Lung (tissue), 12 donors: ENCODE data around the gene INF2. TPM values are rescaled to one million over a fixed set of nuclear protein-coding genes. Genes with fewer than 3 reads are reported as not detected.
A peak's percentile ranks its signal among the peaks of the same experiment; 100 is the strongest.

Source experiments
- ATAC-seq: fragments of 200-7000 bp; cut with Tn5 transposase; one replicate; pipeline ENCODE4 v1.9.1; 2020; ENCODE audit warnings: moderate number of reproducible peaks; ENCODE audit not compliant: insufficient read depth, low FRiP score
- DNase-seq, 3 donors: peaks; one replicate each; pipeline ENCODE4 v3.0.0-alpha.2; 2013 to 2017
- H3K27ac ChIP-seq, 2 donors: one replicate each; pipeline ENCODE4 v1.5.1; 2013; ENCODE audit warnings: mild to moderate bottlenecking in 2 of 2, moderate library complexity in 2 of 2, control low read depth in 1 of 2, inconsistent platforms in 1 of 2, low read depth in 1 of 2, low read length in 1 of 2
- H3K27me3 ChIP-seq, 3 donors: one replicate each; pipeline ENCODE4 v1.5.1; 2013; ENCODE audit warnings: low read length in 2 of 3; ENCODE audit not compliant: control insufficient read depth in 3 of 3, insufficient read depth in 3 of 3
- H3K36me3 ChIP-seq, 4 donors: one replicate each; pipeline ENCODE4 v1.5.1; 2013; ENCODE audit warnings: low read length in 4 of 4, mild to moderate bottlenecking in 1 of 4, moderate library complexity in 1 of 4; ENCODE audit not compliant: control insufficient read depth in 4 of 4, insufficient read depth in 4 of 4
- H3K4me1 ChIP-seq, 5 donors: one replicate each; pipeline ENCODE4 v1.5.1; 2013; ENCODE audit warnings: low read length in 5 of 5, mild to moderate bottlenecking in 2 of 5, moderate library complexity in 1 of 5; ENCODE audit not compliant: control insufficient read depth in 5 of 5, insufficient read depth in 5 of 5
- H3K4me3 ChIP-seq: one replicate; pipeline ENCODE4 v1.5.1; 2013; ENCODE audit warnings: mild to moderate bottlenecking, control low read depth, moderate library complexity
- H3K9ac ChIP-seq, 2 donors: one replicate each; pipeline ENCODE4 v1.5.1; 2013; ENCODE audit warnings: low read length in 2 of 2, control low read depth in 1 of 2; ENCODE audit not compliant: insufficient read depth in 1 of 2
- H3K9me3 ChIP-seq, 4 donors: one replicate each; pipeline ENCODE4 v1.5.1; 2013; ENCODE audit warnings: low read length in 3 of 4, mild to moderate bottlenecking in 1 of 4, moderate library complexity in 1 of 4; ENCODE audit not compliant: control insufficient read depth in 4 of 4, insufficient read depth in 3 of 4
- CTCF ChIP-seq: IDR thresholded peaks from 2 replicates; pipeline ENCODE4 v1.5.1; 2012; ENCODE audit warnings: mild to moderate bottlenecking; ENCODE audit errors: control extremely low read depth, extremely low read depth
- WGBS, 2 donors: extraction: QIAGEN DNeasy Blood & Tissue Kit; methylation state at CpG; one replicate each; pipeline ENCODE4 v1.1.7; 2013; 5-methylcytosine and 5-hydroxymethylcytosine counted together
- polyA plus RNA-seq, 2 donors: library from polyadenylated mRNA; stranded (reverse); fragments of 200-250 nt; gene quantifications; one replicate each; pipeline ENCODE4 v1.2.1, GENCODE V29; 2013
- total RNA-seq, 2 donors: library from RNA; depleted of rRNA in 1 of 2; stranded (reverse); fragments of >200 nt in 1 of 2; gene quantifications; one replicate each; pipeline ENCODE4 v1.2.1, GENCODE V29; 2014 to 2021
- donor health status: control.
- donor health status: control.
- donor health status: Bipolar disorder and iron deficiency.
- donor health status: healthy.
- donor health status: DM: yes; HTN: yes; CAD: no.

The INF2 gene
- total and polyA plus RNA-seq, 4 donors: 46.1 to 119 (median 78.4) TPM

GRCh38 chr14:104766256-104766862, 76.9 kb downstream of the INF2 start:
- Histone ChIP-seq H3K36me3 (peaks cover 5 to 12% (median 8%) of the 10 kb centered on the region in 4 donors), H3K9ac (peak overlapping the region in 1 of 2 donors; percentile 32), H3K4me1 (peaks cover 0 to 6% (median 5%) of the 10 kb centered on the region in 5 donors), H3K27ac (no peak overlapping the region), H3K9me3 (peaks cover 0 to 5% (median under 1%) of the 10 kb centered on the region in 4 donors), H3K27me3 (no peaks in the 10 kb centered on the region), H3K4me3 (no peak overlapping the region)
- ATAC-seq (no peak), DNase-seq (no peak)
- no peak for TF ChIP-seq CTCF
- whole genome bisulfite sequencing, 2 donors: 96 to 98% methylated on average over 4 of the region's 4 CpGs

- ATAC-seq: no peak
- 57 to 65% methylated on average over 15 of the region's 15 CpGs for WGBS, 2 donors
- no peak for DNase-seq
- no peak for TF ChIP-seq CTCF
- Histone ChIP-seq H3K27me3 (no peaks in the 10 kb centered on the region), H3K27ac (peak overlapping the region in 1 of 2 donors; percentile 38), H3K36me3 (peaks cover 6 to 18% (median 13%) of the 10 kb centered on the region in 4 donors), H3K9ac (peak overlapping the region in 1 of 2 donors; percentile 32), H3K9me3 (peaks cover 0 to 5% (median 2%) of the 10 kb centered on the region in 4 donors), H3K4me3 (no peak overlapping the region), H3K4me1 (peaks cover 0 to 6% (median 5%) of the 10 kb centered on the region in 5 donors)
Observed at GRCh38 chr14:104766863-104767633, 77.6 kb downstream of the INF2 start.

GRCh38 chr14:104767634-104767918, 78.2 kb downstream of the INF2 start:
- no peak for TF ChIP-seq CTCF
- H3K4me1 ChIP-seq: peaks cover 0 to 6% (median 5%) of the 10 kb centered on the region in 5 donors
- no peaks in the 10 kb centered on the region for H3K27me3 ChIP-seq
- 79 to 87% methylated on average over 5 of the region's 5 CpGs for WGBS, 2 donors
- H3K27ac ChIP-seq: peak overlapping the region in 1 of 2 donors; percentile 38
- H3K9ac ChIP-seq: no peak overlapping the region
- ATAC-seq (no peak), DNase-seq (no peak)
- H3K4me3 ChIP-seq: no peak overlapping the region
- peaks cover 6 to 23% (median 15%) of the 10 kb centered on the region in 4 donors for H3K36me3 ChIP-seq
- peaks cover 0 to 7% (median 3%) of the 10 kb centered on the region in 4 donors for H3K9me3 ChIP-seq
